Activated T-helper 9 cell treated with anti-CD3 and anti-CD28 coated beads, Interleukin-2, amount 50 U/mL, for 16 hours (primary cell): ENCODE measurements around the gene LZTFL1.
"Not testable (repeated sequence)": the region's sequence is repeated elsewhere in the genome, so short reads cannot be mapped to it uniquely, and the experiment has no call there.

Experiments
- DNase-seq: peaks from one replicate; pipeline ENCODE4 v3.0.0-alpha.2; 2020; ENCODE audit warnings: low read depth

LZTFL1 gene

GRCh38 chr3:45864760-45865519, 23.0 kb upstream of the LZTFL1 start:
- DNase-seq: no peak

GRCh38 chr3:45861043-45861719, 19.3 kb upstream of the LZTFL1 start:
- DNase-seq: no peak

GRCh38 chr3:45860481-45860880, 18.6 kb upstream of the LZTFL1 start:
- DNase-seq: no peak

- no peak for DNase-seq
Observed at GRCh38 chr3:45858809-45859543, 17.1 kb upstream of the LZTFL1 start.

GRCh38 chr3:45857024-45857423, 15.1 kb upstream of the LZTFL1 start:
- DNase-seq: not testable (repeated sequence)

GRCh38 chr3:45856323-45856722, 14.4 kb upstream of the LZTFL1 start:
- DNase-seq: not testable (repeated sequence)

GRCh38 chr3:45852828-45853227, 10.9 kb upstream of the LZTFL1 start:
- no peak for DNase-seq

GRCh38 chr3:45848392-45848791, 6.5 kb upstream of the LZTFL1 start:
- no peak for DNase-seq

- no peak for DNase-seq
Observed at GRCh38 chr3:45844616-45845015, 2.7 kb upstream of the LZTFL1 start.

- no peak for DNase-seq
Observed at GRCh38 chr3:45842851-45843625, 1.1 kb upstream of the LZTFL1 start.

GRCh38 chr3:45841420-45841756, 531 bp downstream of the LZTFL1 start:
- DNase-seq: peak; percentile 1

GRCh38 chr3:45838466-45838865, 3.5 kb downstream of the LZTFL1 start:
- no peak for DNase-seq

GRCh38 chr3:45832699-45833098, 9.2 kb downstream of the LZTFL1 start:
- no peak for DNase-seq

GRCh38 chr3:45830121-45830520, 11.8 kb downstream of the LZTFL1 start:
- no peak for DNase-seq

- no peak for DNase-seq
Observed at GRCh38 chr3:45826908-45827307, 15.0 kb downstream of the LZTFL1 start.

GRCh38 chr3:45826321-45826720, 15.6 kb downstream of the LZTFL1 start:
- no peak for DNase-seq

GRCh38 chr3:45821127-45821526, 20.8 kb downstream of the LZTFL1 start:
- no peak for DNase-seq

- DNase-seq: no peak
Observed at GRCh38 chr3:45819543-45819942, 22.4 kb downstream of the LZTFL1 start.

- no peak for DNase-seq
Observed at GRCh38 chr3:45817831-45818522, 23.9 kb downstream of the LZTFL1 start.

- no peak for DNase-seq
Observed at GRCh38 chr3:45816544-45816943, 25.4 kb downstream of the LZTFL1 start.

GRCh38 chr3:45814322-45814721, 27.6 kb downstream of the LZTFL1 start:
- DNase-seq: no peak
